ENCODE measurements around the gene CACNA2D1.

The CACNA2D1 gene

DNA sequence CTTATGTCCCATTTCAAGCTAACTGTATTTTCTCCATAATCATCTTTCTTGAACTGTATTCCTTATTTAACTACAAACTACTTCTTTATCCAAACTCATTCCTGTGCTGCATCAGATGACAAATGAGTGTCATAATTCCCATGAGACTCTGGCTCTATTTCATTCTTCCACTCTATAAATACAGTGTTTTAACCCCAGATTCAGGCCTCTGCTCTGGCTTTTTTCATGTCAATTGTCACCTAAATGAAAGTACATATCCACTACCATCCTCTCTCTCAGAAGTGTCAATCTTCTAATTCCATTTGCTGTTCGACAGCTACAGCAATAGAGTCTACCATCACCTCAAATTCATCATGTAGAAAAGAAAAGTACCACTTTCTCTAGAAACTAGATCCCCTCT, 172.7 kb downstream of the CACNA2D1 start:
- no peak for DNase-seq

DNA sequence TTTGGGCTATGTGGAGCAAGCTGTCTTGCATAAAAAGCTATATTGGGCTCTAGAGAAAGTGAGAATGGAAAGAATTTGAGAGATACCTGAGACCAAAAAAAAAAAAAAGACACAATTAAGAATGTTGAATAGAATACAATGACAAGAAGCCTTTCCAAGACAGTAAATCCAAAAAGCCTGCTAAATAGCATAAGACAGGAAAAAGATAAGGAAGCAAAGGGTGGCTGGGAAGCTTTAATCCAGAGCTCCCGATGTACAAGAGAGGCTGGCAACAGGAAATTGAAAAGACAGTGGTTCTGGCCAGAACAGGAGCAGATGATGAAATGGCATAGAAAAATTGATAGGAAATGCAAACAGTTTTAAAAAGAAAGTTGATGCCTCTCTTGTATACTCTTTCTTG, 174.9 kb downstream of the CACNA2D1 start:
- DNase-seq, result no peak

DNA sequence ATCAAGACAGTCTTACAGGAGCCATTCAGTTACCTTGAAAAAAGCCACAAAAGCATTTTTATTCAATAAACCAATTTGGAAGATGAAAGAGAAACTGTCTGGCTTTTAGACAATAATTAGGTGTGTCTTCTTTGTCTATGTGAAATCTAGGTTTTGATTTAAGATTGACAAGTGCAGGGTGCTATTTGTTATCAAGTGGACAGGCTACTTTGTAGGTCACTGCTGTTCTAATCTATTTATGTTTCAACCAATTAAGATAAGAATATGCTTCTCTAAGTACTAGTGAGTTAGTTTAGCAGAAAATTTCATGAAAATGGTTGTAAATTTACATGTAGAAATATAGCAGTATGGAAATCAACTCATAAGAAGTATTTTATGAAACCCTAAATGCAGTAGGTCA, 177.5 kb downstream of the CACNA2D1 start:
- DNase-seq, result no peak

DNA sequence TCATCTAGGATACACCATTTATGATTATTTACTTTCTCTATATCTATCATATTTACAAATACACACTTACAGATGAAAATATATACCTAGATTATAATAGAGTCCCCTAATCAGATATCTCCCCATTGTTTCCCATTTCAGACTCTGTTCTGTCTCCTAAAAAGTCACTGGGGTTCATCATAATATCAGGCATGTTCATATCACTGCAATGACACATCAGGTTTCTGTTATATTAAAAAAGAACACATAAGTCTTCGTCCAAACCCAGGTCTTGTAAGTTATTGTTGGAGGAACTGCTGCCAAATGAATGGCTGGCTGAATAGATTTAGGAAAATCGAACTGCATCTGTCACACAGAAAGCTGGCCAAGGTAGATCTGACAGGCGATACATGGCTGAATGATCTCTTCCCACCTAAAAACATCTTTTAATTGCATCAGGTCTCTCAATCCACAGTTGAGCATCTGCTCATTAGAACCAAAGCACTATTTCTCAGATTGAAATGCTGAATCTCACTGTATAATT, 178.7 kb downstream of the CACNA2D1 start:
- no peak for DNase-seq

DNA sequence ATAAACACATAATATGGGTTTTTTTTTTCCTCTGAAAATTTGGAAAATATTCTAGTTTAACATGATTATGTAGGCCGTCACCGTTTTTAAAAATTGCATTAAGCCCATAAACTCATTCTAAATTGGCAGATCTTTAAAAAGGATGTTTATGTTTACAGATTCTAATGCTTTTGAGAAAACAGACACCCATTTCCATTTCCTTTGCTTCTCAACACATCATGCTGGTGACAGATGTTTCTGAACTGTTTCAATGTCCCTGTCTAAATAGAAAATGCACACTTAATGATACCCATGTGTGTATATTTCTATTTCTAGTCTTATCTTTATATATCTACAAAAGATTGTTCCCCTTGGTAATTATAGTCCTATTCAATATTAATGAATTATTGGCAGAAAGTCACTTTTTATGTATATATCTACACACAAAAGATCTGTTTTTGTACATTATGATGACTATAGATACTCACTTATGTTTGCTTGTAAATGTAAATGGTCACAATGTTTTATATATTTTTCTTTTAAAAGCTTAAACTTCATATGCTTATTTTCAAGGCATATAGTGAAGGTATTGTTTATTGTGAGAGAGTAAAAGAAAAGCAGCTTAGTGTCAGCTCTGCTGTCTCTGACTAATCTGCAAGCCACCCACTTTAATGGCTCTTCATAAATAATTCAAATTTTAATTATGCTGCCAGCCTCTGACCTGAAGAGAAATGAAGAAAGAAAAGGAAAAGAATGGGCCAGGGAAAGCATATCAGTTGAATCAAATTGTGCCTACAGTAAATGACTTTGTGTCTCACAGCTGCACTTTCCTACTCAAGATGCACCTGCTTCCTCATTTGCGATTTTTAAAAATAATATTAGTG, 179.4 kb downstream of the CACNA2D1 start:
- DNase-seq, result no peak

DNA sequence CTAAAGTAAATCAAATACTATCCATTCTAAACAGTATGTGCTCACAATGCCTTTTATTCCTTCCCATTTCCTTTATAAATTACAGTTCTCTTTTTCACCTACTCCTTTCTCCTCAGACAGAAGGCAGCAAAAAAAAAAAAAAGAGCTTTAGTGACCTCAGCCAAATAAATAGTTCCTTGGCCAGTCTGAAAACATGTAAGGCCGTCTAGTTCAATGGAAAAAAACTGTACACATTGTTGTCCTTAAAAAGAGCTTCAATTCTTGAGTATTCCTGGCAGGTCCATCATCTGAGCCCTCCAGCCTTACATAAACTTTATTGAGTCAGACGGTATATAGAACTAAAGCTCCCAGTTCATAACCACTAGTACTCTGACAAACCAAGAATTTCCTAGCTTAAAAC, 185.4 kb downstream of the CACNA2D1 start:
- DNase-seq, result no peak

DNA sequence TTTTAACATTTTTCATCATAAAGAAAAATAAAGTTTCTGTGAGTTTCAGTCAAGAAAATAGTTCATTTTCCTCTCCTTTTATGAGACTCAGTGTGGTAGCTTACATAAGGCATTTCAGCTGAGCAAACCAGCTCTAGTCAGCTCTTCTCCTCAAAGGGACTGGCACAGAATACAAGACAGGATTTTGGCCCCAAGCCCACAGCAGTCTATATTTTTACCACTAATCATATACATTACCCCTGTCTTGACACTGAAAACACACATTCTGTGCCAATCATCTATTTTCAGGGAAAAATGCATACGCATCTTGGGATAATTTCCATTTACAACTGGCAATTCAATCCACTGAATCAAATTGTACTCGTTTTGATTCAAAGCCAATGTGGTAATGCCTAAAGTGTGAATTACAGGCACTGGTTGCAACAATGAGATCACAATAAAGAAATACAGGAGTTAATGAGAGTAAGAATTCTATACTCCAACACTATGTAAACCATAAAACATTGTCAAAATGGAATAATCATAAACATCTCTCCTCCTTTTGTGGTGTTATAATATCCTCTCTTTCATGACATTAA, 186.4 kb downstream of the CACNA2D1 start:
- no peak for DNase-seq

DNA sequence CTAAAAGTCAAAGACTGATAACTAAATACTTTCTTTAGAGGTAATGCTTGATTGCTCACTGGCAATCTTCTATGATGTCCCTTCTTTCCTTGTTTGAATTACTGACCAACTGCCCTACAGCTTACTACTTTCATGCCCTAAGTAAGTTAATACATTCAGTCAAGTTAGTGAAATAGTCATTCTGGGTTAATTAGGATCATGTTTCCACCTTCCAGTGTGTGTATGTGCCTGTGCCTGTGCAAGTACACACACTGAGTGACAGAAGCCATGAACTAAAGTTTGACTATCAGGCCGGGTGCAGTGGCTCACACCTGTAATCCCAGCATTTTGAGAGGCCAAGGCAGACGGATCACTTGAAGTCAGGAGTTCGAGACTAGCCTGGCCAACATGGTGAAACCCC, 187.9 kb downstream of the CACNA2D1 start:
- DNase-seq, result no peak

DNA sequence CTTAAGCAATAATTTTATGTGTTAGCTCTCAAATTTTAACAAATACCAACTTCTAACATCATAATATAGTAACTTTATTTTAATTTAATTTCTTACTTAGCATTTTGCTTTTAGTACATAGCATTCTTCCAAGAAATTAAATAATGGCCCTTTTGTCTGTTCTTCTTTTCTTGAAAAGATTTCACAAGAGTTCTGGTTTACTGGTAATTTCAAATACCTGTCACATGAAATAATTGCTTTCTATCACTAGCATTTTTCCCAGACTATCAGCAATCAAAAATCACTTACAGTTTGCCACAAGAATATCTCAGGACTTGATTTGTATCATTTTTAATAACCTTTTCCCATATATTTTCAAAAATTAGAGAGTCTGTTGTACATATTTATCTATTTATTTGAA, 193.0 kb downstream of the CACNA2D1 start:
- DNase-seq, result no peak

DNA sequence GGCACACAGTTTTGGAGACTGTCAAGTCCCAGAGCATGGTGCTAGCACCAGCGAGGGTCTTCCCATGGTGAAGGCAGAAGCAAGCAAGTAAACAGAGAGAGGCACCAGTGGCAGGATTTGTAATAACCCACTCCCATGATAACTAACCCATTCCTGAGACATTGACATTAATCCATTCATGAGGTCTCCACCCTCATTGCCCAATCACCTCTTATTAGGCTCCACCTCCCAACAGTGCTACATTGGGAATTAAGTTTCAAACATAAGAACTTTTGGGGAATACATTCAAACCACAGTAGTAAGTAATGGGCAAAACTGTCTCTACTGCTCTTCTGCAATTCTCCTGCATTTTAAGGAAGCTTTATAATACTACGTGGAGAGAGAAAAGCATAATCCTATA, 193.6 kb downstream of the CACNA2D1 start:
- no peak for DNase-seq

DNA sequence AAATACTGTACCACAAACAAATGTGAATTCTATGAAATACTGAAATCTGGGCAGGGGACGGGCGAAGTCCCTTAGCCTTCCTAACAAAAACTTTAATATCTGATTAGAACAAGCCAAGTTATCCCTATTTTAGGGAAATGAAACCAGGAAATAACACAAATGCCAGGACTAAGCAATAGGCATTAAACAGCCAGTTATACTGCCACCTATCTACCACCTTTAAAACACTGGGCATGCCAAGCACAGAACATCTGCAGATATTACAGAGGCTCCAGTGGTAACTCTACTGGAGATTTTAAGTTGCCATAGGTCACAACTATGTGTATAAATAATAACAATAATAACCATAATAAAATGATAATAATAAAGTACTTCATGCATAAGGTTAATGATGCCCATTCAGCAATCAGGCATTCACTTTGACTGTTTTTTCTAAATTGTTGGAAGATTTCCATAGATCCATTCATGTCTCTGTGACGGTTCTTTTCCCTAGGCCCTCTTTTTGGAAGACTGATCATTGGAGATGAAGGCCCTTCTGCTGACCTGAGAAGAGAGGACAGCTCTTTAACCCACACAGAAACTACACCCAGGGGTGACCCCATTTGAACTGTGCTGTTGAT, 195.7 kb downstream of the CACNA2D1 start:
- no peak for DNase-seq

DNA sequence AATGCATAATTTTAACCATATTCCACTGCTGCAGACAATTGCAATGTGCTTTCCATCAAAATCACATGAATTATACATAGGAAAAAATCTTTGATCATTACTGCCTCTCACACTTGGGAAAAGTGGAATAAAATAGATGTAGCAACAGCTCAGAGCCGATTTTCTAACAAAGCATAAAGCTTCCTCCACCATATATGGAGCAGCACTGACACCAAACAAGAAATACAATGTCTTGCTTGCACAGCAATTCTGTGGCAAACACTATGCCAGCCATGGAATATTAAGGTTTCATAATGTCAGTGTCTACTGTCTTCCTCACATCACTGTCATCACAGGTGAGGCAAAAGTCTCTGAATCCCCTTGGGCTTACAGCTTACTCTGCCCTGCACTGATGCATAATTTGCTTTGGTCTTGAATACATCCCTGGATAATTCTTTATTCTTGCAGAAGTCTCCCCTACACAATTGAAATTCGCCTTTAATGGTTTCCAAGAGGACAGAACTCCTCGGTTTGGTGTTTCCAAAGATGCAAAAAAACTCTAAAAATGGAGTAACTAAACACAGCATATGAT, 198.5 kb downstream of the CACNA2D1 start:
- DNase-seq, result no peak

DNA sequence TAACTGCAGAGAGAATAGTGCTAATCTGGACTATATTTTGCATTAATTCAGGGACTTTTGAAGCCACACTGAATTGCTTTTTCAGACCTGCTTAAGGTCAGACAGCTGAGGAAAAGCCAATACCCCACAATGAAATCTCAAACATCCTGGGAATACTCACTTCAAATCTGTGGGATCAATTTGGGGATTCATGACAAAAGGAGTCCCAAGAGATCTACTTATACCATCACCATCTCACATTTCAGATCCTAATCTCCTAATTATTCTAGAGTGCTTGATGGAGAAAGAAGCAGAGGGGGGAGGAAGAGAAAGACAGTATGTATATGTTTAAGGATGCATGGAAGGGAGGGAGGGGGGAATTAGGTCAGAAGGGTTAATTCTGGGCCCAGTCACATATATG, 202.2 kb downstream of the CACNA2D1 start:
- no peak for DNase-seq

DNA sequence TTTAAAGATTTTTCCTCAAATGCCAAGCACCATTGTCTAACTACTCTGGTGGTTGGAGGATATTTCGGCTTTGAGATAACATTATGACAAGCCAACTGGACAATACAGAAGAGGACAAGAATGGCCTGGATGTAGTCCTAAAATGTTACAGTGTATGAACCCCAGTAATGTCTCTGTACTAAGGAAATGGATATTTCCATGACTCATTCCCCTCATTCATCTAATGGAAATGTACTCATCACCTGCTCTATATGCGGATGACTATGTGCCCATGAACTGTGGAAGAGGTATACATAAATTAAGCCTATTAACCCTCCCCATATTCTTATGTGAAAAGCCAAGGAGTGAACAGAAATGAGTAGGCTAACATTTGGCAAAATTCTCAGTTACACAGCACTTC, 207.9 kb downstream of the CACNA2D1 start:
- no peak for DNase-seq

DNA sequence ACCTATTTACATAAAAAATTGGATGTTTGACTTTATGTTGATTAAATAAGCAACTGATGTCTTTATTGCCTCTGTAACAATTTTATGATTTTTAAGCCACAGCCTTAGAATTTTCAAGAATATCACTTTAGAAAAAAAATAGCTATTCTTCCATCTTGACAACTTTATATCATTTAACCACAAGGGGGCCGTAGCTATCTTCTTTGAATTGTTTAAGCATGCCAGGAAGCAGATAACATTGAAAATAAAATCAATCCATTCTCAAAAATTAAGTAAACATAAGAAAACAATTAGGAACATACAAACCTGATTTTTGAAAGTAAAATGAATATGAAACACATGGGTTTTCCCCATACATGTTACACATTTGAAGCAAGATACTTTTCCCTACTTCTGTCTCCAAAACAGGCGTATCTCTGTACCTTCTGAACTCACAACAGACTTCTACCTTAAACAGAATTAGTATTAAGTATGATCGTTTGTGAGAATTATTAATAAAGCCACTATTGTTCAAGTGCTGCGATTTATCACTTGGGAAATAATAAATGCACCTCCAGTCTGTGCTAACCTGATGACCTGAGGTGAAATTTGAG, 209.0 kb downstream of the CACNA2D1 start:
- DNase-seq, result peak; percentile 16

DNA sequence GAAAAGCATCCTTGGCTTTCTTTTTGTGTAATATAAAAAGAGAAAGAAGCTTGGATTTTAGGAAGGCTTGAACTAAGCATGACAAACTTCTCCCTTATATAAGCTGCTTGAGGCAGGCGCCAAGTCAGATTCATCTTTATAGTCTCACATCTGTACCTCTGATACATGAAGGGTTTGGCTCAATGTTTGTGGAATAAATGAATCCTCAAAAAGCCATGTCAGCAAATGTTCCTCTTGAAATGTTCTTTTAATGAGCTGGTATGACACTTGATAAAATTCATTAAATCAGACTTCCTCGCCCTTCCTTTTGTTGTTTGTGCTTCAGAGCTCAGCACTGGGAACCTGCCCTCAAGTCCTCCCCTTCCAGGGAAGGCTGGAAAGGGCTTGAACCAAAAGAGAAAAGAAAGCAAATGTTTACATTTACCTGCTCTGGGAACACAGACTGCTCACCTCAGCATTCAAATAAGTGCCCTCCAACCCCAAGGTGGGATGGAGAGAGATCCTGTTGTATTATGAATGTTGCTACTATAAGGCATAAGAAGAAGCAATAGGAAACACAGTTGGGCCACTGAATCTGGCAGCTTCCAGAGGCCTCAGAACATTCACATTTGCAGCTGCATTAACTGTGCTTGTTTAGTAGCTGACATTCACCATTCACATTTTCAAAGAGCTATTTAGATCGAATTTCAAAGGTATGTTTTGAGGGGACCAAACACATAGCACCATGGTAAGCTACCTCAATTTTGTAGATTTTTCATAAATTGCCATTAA, 212.6 kb downstream of the CACNA2D1 start:
- no peak for DNase-seq

DNA sequence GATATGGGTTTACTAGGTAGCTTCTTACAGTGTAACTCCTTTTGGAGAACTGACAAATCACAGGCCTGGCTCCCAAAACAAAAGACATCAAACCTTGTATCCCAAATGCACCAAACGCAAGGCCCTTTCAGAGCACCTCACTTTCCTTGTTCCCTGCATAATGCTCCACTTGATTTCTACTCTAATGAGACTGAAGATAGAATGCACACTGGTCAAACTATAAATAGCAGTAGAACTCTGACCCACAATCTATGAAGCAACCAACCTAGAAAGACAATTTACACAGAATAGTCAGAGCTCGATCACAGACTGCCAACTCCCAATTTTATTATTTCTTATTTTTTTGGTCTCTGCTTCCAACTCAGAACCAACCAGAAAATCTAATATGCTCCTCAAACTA, 214.4 kb downstream of the CACNA2D1 start:
- DNase-seq, result no peak

DNA sequence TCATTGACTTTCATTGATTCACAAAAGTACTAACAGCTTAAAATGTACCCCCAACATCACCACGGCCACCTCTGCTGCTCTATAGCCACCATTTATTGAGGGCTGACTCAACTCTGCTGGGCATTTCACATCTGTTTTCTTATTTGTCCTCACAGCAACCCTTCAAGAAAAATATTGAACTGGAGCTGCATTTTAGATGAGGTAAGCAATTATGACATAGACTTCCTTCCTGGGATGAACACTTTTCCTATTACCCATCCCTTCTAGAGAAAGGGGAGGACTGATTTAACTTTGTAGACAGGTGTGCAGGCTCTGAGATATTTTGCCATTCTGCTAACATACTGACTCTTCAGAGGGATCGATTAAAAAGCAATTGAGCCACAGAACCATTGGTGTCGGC, 217.4 kb downstream of the CACNA2D1 start:
- DNase-seq, result no peak

DNA sequence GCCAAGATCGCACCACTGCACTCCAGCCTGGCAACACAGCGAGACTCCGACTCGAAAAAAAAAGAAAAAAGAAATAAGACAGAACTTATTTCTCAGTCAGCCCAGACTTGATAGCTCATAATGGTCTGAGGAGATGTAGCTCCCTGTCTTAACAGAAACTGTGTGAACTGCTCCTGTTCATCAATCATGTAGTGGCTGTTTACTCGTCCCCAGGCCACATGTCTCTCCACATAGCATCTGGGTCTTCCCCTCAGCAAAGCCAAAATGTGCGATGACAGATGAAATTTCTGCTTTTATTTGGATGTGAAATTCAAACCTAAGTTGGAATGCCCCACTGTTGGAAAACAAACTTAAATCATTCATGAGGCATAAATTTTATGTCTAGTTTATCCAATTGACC, 219.0 kb downstream of the CACNA2D1 start:
- no peak for DNase-seq

DNA sequence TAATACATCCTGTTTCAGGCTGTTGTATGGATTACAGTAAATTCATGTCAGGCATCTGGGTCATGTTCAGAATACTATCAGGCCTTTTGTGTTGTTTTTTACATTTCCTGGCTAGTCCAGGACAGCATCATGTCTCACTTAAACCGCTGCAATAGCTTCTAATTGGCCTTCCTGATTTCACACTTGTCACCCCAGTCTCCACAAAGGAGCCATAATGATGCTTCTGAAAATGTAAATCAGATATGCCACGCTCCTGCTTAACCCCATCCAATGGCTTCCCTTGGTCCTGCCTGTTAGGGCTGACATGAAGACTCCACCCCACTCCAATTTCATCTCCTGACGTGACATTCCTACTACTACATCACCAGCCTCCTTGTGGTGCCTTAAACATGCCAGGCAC, 220.0 kb downstream of the CACNA2D1 start:
- no peak for DNase-seq

DNA sequence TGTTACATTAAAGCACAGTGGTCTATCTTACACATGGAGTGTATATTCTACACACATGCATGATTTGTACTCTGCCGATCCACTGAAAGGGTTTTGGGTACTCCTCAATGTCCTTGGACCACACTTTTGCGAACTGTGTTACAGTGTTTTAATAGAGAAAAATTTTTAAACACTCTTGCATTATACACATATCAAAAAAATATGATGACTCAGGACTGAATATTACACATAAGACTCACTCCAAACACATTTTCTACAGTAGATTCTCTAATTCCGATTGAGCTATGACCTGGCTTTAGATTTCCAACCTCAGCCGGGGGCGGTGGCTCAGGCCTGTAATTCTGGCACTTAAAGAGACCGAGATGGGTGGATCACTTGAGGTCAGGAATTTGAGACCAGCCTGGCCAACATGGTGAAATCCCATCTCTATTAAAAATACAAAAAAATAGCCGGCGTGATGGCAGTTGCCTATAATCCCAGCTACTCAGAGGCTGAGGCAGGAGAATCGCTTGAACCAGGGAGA, 222.4 kb downstream of the CACNA2D1 start:
- no peak for DNase-seq

DNA sequence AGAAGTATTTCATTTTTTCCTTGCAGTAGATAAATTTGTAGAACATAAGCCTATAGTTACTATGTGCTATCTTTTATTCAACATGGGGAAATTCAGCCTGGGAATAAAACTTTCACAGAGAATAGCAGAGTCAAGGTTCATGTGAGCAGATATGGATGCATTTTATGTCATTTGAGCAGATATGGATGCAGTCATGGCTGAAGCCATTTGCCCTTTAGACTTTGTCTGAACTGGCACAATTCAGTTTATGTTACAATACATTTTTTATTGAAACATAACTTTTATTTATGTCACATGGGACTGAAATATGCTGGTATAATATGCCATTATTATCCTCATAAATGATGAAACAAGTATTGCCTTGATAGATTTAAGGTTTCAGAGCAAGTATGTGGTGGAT, 231.1 kb downstream of the CACNA2D1 start:
- no peak for DNase-seq
